Fibroblast of upper back skin (primary cell): Measurements from ENCODE around the gene IGLON5.

Experiments
- DNase-seq: peaks from one replicate; pipeline ENCODE4 v3.0.0-alpha.2; 2013

IGLON5 gene

DNA sequence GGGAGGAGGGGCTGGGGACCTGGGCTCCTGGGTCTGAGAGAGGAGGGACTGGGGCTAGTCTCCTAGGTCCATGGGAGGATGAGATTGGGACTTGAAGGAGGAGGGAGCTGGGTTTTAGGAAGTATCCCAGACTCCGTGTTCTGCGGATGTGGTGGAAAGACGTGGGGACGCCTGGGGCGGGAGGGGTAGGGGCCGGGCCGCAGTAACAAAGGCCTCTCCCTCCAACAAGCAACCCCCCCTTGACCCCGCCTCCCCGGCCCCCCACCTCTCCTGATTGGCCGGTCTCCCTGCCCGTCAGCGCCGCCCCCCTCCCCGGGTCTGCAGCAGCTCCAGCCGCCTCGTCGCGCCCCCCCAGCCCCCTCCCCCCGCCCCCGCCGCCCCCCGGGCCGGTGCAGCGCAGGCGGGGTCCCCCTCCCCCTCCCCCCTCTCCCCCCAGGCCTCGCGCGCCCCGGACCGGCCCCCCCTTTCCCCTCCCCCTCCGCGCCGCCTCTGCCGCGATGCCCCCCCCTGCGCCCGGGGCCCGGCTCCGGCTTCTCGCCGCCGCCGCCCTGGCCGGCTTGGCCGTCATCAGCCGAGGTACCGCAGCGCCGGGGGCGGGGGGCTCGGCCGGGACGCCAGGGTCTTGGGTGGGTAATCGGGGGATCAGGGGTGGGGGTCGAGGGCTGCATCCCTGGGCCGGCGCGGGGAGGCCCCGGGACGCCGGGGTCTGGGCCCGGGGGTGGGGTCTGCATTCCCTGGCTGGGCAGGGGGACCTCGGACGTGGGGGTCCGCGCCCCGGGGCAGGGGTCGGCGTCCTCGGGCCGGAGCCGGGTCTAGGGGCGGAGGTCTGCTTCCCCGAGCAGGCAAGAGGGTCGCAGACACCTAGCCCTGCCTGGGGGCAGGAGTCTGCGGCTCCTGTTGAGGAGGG, at the start of gene IGLON5:
IGLON5 (plus strand) TSS at position 294 of the 907 bp plus-strand sequence; CDS start at position 498, 204 bp downstream.
- DNase-seq: no peak

DNA sequence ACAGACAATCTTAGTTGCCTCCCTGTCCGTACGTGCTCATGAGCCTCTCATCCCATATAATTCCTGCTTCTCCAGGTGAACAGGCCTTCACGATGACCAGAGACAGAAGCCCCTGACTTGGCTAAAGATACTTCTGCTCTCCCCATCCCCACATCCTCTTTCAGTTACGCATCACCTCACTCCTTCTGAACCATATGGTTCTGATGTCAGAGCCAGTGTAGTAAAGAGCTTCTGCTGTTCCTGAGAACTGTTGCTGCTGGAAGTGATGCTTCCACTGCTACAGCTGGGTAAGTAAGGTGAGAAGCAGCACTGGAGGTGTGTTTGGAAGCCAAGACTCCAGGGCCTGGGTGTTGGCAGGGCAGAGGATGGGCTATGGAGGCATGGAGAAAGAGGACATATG, 47.6 kb upstream of the IGLON5 start:
- no peak for DNase-seq

DNA sequence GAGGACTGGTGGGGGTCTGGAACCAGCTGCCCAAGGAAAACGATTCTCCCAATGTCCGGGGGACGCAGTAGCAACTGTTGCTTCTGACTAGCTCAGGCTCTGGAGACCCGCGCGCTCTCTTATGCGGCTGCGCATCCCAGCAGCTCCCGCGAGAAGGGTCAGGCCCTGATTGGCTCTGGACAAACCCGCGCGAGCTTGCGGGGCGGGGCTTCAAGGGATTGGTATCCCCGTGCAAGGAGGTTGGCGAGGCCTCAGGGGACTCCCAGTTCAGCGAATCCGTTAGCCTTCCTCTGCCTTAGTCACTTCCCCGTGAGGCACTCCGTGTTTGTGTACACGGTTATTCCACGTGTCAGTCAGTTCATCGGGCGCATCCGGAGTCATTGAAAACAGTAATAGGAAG, 40.4 kb upstream of the IGLON5 start:
- no peak for DNase-seq

- no peak for DNase-seq
Observed at GRCh38 chr19:51272183-51272810, 39.1 kb upstream of the IGLON5 start.

DNA sequence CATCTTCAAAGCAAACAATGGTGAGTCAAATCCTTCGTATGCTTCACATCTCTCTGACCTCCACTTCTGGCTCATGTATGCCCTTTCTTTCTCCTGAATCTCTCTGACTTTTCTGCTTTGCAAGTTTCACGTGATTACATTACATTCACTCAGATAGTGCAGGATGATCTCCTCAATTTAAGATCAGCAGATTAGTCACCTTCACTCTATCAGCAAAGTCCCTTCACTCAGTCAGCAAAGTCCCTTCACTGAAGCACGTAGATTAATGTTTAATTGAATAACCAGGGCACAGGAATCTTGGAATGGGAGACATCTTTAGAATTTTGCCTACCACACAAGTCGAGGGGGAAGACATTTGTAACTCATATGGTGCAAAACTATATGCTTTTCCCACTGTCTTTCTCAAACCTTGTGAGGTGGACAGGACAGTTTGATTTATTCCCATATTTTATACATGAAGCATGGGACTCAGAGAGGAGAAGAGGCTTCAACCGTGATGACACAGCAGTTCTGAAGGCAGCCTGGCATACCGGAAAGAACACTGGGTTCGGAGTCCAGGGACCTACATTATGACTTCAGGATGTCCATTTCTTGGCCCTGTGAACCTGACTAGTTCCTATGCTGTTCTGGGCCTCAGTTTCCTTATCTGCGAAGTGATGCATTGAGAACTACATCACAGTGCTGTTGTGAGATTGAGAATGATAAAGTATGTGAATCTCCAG, 37.2 kb upstream of the IGLON5 start:
- DNase-seq: no peak

GRCh38 chr19:51277112-51277511, 34.3 kb upstream of the IGLON5 start:
- DNase-seq: no peak

DNA sequence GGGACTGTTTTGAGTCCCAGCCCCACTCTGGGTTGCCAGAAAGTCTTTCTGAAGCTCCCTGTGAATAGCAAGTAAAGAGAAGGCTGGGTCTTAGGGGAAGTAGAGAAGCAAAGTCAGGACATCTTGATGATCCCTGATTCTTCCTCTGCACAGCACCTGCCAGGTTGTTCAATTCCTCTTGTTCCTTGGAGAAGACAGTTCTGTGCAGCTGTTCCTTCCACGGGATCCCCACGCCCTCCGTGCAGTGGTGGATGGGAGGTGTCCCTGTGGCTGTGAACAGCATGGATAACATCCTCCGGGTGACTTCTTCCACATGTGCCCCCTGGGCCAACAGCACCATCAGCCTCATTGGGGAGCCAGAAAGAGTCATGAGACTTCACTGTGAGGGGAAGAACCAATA, 29.1 kb upstream of the IGLON5 start:
- no peak for DNase-seq

GRCh38 chr19:51285682-51286081, 25.8 kb upstream of the IGLON5 start:
- DNase-seq: no peak

- DNase-seq: no peak
Observed at GRCh38 chr19:51289635-51290034, 21.8 kb upstream of the IGLON5 start.

- DNase-seq: no peak
Observed at GRCh38 chr19:51292971-51293370, 18.5 kb upstream of the IGLON5 start.

- DNase-seq: no peak
Observed at GRCh38 chr19:51293571-51294210, 17.8 kb upstream of the IGLON5 start.

DNA sequence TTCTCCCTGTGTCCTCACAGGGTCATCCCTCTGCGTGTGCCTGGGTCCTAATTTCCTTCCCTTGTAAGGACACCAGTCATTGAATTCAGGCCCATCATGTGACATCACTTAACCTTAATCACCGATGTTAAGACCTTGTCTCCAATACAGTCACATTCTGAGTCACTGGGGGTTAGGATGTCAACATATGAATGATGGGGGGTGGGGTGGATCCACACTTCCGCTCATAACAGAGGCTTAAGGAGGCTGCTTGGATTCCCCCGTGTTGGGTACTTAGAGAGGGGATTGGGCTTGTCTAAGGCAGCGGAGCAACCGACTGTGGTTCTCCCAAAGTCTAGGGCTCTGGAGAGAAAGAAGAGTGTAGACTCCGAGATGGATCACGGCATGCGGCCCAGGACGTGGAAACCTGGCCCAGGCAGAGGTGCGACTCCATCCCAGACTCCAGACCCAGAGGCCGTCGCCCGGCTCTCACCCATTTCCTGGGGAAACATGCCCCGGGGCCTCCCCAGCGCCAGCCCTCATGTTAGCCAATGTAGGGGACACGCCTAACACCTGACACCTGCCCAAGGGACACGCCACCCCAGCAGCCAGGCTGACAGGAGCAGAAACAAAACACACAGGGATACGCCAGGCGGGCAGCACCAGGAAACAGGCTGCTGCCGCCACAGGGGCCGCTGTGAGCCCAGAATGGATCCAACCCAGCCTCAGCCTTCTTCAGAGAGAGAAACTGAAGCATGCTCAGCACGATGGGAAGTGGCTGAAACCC, 17.1 kb upstream of the IGLON5 start:
- no peak for DNase-seq

DNA sequence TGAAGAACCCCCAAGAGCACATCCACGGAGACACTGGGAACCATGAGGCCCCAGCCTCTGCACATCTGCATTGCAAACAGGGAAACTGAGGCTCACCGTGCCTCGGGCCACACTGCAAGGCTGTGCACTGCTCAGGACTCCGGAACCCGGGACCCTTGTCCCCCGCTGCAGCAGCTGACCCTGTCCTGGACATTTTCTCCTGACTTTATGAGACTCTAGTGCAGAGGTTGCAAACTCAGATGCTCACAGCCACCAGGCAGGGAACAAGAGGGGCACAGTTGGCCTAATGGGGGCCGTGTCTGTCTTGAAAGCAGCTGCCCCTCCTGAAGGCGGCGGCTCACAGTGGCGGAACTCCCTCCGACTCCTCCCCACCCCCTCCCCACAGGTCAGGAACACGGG, 16.5 kb upstream of the IGLON5 start:
- DNase-seq: no peak

DNA sequence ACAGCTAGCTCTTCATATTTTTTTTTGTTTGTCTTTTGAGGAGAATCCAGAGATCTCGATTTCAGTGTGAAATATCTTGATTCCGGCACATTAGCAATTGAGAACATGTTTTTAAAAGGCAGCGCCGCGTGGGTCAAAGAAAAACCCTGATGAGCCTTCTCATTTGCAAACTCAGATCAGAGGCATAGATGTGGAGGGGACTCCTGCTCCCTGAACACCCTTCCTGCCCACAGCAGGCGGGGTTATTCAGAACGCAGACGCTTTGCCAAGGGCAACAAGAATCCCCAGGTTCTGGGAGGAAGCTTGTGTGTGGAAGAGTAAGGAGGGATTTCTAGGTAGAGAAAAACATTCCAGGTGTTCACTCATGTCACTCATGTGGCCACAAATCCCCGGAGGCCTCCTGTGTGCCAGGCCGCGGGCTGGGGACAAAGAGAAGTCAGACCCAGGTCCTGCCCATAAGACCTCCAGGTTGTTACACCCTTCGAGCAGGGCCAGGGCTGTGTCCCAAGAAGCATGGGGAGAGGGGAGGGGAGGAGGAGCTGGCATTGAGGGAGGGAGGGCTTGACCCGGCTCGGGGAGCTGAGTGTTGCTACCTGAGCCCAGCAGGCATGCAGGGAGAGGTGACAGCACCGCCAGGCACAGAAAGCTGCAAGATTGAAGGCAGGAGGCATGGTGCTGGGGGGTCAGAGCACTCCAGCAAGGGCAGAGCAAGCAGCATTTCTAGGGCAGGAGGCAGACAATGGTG, 15.9 kb upstream of the IGLON5 start:
- no peak for DNase-seq

GRCh38 chr19:51296336-51297093, 14.9 kb upstream of the IGLON5 start:
- DNase-seq: no peak

- no peak for DNase-seq
Observed at GRCh38 chr19:51297406-51297805, 14.0 kb upstream of the IGLON5 start.

- no peak for DNase-seq
Observed at GRCh38 chr19:51301266-51301665, 10.2 kb upstream of the IGLON5 start.

- no peak for DNase-seq
Observed at GRCh38 chr19:51305479-51305878, 6.0 kb upstream of the IGLON5 start.

GRCh38 chr19:51316688-51317087, 5.2 kb downstream of the IGLON5 start:
- DNase-seq: no peak

DNA sequence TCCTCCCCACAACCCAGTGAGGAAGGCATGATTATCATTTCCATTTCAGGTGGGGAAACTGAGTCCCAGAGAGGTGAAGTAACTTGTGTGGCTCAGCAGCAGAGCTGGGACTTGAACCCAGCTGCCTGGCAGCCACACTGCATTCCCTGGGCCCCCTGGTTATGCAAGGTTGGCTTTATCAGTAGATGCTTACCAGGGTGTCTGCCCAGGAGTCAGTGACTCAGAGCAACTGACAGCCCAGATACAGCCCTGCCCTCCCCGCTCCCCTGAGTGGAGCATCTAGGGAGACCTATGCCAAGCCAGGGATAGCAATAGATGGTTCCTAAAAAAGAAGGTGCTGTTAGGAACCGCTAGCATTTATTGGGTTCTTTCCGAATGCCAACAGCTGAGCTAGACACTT, 5.9 kb downstream of the IGLON5 start:
- no peak for DNase-seq

- no peak for DNase-seq
Observed at GRCh38 chr19:51317968-51318367, 6.5 kb downstream of the IGLON5 start.
